GM20431 (cell line): ENCODE measurements around the gene ZNF821.
"Not testable (repeated sequence)": the region's sequence is repeated elsewhere in the genome, so short reads cannot be mapped to it uniquely, and the experiment has no call there.

Experiments
- in situ Hi-C: fragments of 300-500 bp; cut with MseI, MboI; formaldehyde crosslinking; loops from one replicate; pipeline ENCODE4 v1.15.0; 2020; ENCODE audit warnings: low sequenced_read_pairs; ENCODE audit not compliant: unreplicated experiment

Gene ZNF821, protein sequence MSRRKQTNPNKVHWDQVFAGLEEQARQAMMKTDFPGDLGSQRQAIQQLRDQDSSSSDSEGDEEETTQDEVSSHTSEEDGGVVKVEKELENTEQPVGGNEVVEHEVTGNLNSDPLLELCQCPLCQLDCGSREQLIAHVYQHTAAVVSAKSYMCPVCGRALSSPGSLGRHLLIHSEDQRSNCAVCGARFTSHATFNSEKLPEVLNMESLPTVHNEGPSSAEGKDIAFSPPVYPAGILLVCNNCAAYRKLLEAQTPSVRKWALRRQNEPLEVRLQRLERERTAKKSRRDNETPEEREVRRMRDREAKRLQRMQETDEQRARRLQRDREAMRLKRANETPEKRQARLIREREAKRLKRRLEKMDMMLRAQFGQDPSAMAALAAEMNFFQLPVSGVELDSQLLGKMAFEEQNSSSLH

DNA sequence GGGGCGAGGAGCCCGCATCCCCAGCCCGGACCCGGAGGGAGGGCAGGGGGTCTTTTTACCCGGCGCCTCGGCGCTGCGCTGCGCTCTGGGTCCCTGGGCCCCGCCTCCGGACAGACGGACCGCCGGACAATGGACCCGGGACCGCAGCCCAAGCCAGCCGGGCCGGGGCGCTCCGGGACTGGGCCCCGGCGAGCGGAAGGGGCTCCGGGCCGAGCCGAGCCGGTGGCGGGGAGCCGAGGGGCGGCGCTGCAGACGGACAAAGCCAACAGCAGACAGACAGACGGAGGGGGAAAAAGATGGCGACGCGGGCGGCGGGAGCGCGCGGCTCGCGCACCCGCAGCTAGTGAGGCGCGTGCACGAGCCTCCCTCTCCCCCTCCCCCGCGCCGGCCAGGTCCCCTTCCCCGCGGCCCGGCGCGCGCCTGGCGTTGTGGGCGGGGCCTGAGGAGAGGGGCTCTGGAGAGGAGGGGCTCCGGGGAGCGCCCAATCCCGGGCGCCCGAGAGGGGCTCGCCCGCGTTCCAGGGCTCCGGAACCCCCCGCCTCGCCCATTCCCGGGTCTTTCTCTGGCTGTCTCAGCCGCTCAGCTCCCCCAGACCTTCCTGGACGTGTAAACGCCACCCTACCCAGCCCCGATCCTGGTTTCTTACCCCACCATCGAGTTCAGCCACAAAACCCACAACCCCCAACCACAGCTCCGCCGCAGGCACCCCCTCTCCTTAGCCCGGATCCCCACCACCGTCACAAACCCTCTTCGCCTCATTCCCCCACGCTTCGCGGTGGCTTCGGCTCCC lies at the start of gene ZNF821:
TSS of gene ZNF821 (minus strand) at position 334 of the 790 bp plus-strand sequence. CDS start 4,236 bp downstream, outside the sequence.
- in situ Hi-C loops: no loop called here

DNA sequence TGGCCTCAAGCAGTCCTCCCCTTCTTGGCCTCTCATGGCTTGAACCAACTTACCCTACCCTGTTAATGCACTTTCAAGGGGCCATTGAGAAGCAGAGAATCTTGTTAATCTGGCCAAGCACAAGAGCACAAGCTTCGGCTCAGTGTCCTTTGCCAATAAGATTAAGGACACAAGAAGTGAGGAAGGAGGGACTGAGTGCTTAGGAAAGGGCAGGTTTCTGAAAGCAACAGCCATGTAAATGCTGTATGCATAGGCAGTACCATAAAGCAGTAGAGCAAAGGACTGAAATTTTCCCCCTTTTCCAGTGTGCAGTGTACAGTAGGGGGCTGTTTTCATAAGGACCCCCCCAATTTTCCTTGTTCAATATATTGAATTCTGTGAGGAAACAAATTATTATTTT lies 49.0 kb upstream of the ZNF821 start:
- in situ Hi-C loops: no loop called here

DNA sequence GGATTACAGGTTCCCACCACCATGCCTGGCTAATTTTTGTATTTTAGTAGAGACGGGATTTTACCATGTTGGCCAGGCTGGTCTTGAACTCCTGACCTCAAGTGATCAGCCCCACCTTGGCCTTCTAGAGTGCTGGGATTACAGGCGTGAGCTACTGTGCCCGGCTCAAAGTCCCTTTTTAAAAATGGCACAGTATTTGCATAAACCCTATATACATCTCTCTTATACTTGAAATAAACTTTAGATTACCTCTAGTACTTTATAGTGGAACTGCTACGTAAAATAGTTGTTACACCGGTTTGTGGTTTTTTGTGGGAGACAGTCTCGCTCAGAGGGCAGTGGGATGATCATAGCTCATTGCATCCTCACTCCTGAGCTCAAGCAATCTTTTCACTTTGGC lies 47.6 kb upstream of the ZNF821 start:
- in situ Hi-C loops: no loop called here

DNA sequence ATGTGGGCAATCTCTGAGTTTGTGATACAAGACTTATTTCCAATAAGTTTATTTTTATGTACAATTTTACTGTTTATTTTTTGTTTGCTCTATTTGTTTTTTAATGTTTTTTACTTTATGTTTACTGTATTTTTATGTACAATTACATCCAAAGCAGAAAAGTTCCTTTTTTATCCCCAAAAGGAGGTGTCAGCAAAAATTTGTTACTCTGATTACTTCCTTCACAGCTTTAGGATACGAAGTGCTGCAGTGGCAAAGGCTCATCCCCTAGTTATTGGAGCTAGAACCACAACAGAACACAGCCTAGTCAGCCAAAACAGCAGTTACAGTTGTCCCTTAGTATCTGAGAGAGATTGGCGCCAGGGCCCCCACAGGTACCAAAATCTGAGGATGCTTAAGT lies 47.0 kb upstream of the ZNF821 start:
- in situ Hi-C loops: no loop called here

DNA sequence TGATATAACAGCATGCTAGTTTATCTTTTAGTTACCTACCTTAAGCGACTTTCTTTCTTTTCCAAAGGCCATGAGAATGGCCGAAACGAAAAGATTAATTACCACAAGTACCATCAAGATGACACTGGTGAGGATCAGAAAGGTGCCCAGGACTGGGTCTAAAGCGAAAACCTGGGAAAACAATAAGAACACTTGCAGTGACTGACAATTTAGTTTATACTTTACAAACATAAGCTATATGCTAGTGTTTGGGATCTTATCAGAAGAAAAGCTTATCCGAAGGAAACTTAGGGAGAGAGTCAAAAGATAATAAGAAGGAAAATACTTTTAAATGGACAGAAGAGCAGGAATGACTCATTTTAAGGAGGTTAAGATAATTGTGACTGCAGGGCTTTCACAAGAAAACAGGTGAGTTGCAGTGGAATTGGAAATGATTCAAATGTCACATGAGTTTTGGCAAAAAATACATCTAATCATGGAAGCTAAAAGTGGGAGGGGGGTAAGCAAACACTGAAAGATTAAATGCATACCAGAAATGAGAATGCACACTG lies 46.1 kb upstream of the ZNF821 start:
- in situ Hi-C loops: no loop called here

DNA sequence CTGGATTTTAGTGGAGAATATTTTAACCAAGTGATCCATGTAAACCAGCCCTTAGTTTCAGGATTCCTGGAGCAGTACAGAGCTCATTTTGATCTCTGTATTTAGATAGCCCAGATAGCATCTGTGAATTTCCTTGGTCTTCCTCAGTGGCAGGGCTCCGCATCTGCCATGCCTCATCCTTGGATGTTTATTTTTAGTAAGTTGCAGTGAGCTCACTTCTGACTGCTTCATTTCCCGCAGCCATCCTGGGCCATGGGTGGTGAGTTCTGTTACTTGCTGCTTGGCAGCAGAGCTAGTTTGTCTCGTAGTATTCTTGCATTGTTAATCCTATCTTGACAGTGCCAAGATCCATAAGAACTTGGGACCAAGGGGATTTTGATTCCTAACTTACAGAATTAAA lies 45.1 kb upstream of the ZNF821 start:
- in situ Hi-C loops: no loop called here

DNA sequence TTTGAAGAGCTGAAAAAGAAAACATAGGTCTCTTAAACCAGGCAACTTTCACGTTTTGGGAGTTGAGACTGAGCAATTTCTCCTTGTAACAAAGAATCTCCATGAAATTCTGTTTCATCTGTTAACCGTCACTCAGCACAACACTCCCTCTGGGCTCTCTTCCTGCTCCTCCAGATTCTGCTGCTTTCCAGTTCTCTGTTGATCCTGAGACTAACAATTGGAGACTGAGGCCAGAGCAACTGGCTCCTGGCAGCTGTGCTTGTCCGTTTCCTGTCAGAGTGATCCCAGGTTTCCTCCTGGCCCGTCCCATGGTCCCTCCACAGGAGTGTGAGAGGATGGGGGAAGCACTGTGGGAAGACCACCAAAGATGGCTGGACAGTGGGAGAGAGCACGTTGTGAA lies 43.8 kb upstream of the ZNF821 start:
- in situ Hi-C loops: no loop called here

DNA sequence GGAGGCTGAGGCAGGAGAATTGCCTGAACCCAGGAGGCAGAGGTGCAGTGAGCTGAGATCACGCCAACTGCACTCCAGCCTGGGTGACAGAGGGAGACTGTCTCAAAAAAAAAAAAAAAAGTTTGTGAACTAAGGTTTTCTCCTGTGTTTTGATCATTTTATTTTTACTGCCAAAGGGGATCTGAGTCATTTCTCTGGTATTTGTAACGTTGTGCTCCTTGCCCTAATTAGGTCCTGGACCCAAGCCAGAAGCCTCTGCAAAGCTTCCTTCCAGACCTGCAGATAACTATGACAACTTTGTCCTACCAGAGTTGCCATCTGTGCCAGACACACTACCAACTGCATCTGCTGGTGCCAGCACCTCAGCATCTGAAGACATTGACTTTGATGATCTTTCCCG lies 43.4 kb upstream of the ZNF821 start:
- in situ Hi-C loops: no loop called here

DNA sequence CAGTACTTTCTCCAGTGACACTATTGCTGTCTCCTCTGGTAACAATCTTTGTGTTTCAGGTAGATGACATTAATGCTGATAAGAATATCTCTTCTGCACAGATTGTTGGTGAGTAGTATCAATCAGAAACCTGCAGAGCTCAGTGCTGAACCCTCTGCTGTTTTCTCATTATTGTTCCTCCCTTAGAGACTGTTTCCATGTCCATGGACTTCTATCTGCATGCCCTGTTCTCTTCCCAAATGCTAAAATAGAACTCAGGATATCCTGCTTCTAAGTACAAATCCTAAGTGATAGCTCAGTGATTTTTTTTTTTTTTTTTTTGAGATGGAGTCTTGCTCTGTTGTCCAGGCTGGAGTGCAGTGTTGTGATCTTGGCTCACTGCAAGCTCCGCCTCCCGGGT lies 40.7 kb upstream of the ZNF821 start:
- in situ Hi-C loops: no loop called here

DNA sequence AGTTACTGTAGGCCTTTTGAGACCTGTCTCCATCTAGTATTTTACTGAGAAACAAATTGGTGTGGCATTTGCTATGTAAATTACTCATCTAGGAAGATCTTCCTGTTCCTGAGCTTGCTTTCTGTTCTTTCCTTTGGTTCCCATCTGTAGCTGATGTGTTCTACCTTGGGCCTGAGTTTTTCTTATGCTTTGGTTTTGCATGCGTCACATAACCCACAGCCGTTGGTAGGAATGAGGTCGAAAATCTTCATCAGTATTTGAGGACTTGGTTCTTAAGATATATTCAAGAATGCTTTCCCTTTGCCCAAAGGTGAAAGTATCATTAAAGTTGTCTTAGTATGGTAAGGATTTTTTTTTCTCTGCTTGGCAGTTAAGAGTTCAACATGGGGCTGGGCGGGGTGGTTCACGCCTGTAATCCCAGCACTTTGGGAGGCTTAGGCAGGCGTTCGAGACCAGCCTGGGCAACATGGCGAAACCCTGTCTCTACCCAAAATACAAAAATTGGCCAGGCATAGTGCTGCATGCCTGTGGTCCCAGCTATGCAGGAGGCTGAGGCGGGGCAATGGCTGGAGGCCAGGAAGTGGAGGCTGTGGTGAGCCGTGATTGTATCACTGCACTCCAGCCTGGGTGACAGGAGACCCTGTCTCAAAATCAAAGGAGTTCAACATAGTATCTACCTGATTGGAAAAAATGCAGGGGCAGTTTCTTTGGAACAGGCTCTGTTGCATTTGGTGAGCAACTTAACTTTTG lies 40.1 kb upstream of the ZNF821 start:
- in situ Hi-C loops: no loop called here

DNA sequence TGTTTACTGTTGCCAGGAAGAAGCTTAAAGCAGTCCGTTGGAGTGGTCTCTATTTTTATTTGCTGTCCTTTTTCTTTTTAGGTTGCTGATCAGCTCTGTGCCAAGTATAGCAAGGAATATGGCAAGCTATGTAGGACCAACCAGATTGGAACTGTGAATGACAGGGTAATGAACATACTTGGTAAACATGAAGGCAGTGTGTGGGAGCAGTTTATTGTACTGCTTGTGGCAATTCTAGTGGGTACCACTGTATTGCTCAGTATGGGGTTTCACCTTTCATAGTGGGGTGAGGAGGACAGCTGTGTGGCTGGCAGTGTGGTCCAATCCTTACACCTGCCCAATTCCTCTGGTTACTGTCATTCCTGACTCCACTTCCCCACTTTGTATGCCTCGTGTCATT lies 36.7 kb upstream of the ZNF821 start:
- in situ Hi-C loops: no loop called here

DNA sequence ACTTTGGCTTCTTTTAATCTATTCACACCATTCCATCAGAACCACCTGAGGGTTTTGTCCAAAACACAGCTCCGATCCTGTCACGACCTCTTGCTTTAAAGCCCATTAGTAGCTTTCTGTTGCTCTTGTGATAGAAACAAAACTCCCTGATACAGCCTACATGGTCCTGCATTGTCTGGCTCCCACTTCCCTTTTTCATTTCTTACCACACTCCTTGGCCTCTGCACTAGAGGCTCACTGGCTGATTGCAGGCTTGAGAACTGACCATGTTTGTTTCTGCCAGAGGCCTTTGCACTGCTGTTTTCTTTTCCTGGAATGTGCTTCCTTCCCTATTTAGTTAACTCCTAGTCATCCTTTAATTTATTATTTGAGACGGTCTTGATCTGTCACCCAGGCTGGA lies 35.1 kb upstream of the ZNF821 start:
- in situ Hi-C loops: no loop called here

DNA sequence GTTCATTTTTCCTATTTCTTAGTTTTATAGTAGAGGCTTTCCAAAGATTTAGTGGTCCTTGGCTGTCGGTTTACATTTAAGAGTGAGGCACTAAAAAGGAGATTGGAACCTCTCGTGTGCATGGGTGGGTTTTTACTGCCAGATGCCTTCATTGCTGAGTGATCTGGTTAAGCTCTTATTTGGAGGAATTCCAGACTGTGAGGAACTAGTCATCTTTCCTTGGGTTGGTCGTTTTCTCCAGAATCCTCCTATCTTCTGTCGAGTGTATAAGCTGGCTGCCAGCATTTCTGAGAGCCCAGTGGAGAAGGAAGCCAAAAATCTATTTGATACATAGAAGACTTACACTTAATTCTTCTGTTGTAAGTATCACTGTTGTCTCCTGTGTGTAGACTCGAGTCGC lies 33.9 kb upstream of the ZNF821 start:
- in situ Hi-C loops: no loop called here

DNA sequence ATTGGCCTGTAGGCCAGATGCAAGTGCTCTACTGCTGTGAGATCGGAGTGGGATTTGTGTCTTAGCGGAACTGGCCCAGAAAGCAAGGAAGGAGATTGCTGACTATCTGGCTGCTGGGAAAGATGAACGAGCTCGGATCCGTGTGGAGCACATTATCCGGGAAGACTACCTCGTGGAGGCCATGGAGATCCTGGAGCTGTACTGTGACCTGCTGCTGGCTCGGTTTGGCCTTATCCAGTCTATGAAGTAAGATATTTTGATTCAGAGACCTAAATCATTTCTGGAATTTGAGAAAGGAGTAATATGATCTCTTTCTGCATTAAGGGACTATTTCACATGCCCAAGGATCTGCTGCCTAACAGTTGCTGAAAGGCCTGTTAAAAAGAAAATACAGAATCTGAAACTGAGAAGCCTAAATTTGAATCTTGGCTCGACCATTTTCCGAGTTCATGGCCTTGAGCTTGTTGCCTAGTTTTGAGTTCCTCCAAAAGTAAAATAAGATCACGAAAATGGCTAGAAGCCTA lies 32.5 kb upstream of the ZNF821 start:
- in situ Hi-C loops: no loop called here

DNA sequence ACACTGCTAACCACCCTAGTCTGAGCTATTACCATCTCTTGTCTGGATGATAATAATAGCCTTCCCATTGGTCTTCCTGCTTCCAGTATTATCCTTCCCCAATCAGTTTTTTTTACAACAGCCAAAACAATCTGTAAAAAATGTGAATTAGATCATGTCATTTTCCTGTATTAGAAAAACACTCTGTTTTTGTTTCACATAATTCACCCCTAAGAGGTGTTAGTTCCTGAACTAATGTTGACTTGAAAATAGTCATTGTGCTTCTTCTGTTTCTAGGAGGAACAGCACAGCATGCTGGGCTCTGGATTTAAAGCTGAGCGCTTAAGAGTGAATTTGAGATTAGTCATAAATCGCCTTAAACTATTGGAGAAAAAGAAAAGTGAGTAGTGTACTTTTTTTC lies 31.4 kb upstream of the ZNF821 start:
- in situ Hi-C loops: no loop called here

DNA sequence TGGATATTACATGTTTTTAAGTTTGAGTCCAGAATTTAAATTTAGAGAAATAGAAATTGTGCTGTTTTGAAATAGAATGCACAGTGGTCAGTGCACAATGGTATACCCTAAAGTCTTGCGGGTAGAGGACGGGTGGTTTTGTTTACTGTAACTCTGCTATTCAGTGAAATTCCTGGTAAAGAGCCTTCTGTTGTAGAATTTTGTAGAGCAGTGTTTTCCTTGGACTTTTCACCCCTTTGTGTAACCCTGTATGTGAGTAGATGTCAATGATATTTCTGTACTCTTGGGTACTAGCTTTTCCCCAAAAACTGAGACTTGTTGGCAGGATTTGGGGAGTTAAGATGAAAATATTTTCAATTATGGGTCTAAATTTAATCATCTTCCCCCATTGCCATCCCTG lies 30.8 kb upstream of the ZNF821 start:
- in situ Hi-C loops: no loop called here

DNA sequence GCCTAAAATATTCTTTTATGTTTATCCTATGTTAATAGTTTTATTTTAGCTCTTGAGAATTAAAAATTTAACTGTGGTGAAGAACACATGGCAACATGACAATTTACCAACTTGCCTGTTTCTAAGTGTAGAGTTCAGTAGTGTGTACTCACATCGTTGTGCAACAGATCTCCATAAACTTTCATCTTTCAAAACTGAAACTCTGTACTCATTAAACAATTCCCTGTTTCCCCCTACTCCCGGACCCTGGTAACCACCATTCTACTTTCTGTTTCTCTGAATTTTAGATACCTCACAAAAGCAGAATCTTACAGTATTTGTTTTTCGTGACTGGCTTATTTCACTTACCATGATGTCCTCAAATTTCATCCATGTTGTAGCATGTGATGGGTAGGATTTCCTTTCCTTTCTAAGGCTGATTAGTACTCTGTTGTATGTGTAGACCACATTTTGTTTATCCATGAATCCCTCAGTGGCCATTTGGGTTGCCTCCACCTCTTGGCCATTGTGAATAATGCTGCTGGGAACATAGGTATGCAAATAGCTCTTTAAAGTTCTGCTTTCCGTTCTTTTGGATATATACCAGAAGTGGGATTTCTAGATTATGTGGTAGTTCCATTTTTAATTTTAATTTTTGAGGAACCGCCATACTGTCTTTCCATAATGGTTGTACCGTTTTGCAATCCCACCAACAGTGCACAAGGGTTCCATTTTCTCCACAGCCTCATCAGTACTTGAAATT lies 28.7 kb upstream of the ZNF821 start:
- in situ Hi-C loops: no loop called here

DNA sequence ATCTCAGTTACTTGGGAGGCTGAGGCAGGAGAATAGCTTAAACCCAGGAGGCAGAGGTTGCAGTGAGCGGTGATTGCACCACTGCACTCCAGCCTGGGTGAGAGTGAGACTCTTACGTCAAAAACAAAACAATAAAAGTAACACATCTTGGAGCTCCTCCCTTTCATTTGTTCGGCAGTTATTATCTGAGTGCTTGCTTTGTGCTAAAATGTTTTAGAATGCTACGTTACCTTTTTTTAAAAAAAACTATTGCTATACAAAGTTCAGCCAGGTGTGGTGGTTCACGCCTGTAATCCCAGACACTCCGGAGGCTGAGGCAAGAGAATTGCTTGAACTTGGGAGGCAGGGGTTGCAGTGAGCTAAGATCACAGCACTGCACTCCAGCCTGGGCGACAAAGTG lies 27.1 kb upstream of the ZNF821 start:
- in situ Hi-C loops: no loop called here

DNA sequence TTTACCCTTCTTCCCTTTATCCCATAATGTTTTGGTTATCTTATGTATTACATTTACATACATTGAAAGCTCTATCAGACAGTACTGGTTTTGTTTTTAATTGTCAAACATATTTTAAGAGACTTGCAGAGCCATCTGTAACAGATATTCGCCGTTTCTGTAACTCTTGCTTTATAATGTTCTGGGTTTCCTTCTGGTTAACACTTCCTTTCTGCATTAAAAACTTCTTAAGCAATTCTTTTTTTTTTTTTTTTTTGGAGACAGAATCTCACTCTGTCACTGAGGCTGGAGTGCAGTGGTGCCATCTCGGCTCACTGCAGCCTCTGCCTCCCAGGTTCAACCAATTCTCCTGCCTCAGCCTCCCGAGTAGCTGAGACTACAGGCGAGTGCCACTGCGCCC lies 21.8 kb upstream of the ZNF821 start:
- in situ Hi-C loops: not testable (repeated sequence)

DNA sequence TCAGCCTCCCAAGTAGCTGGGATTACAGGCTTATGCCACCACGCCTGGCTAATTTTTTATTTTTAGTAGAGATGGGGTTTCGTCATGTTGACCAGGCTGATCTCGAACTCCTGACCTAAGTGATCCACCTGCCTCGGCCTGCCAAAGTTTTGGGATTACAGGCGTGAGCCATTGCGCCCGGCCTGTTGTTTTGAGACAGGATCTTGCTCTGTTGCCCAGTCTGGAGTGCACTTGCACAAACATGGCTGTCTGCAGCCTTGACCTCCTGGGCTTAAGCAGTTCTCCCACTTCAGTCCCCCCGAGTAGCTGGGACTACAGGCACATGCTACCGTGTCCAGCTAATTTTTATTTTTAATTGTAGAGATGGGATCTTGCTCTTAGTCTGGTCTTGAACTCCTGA lies 20.3 kb upstream of the ZNF821 start:
- in situ Hi-C loops: no loop called here
